ENCODE results near the gene SLC27A5. TPM values are rescaled to one million over a fixed set of nuclear protein-coding genes. Genes with fewer than 3 reads are reported as not detected.

Gene SLC27A5
- total and polyA plus RNA-seq, 2 experiments from 2014 or later = 3.6 to 5.1 TPM

- H2AFZ ChIP-seq = no peak overlapping the region
- no peaks in the 10 kb centered on the region for H4K20me1 ChIP-seq (ENCODE audit: insufficient read depth)
- H3K27ac ChIP-seq = peak overlapping the region; percentile 96
- no peak for TF ChIP-seq EZH2 (IDR thresholded peaks at IDR 0.05; ENCODE audit: insufficient read depth, poor library complexity, severe bottlenecking)
- no peak for TF ChIP-seq EZH2phosphoT487 (IDR thresholded peaks at IDR 0.05; ENCODE audit: insufficient read depth, low read depth)
- H3K36me3 ChIP-seq (ENCODE audit: low read depth) = peaks cover 6% of the 10 kb centered on the region; the same call in 1 of the 2 replicates
- H3K27me3 ChIP-seq (replicated peaks; ENCODE audit: insufficient read depth) = no peaks in the 10 kb centered on the region
- peak; percentile 30 for DNase-seq
- H3K4me3 ChIP-seq = peak overlapping the region; percentile 83
- peak overlapping the region; percentile 90 for H3K4me2 ChIP-seq (ENCODE audit: unreplicated experiment)
- peaks cover 41% of the 10 kb centered on the region for H3F3A ChIP-seq (ENCODE audit: insufficient read depth)
- 16 to 23% methylated on average over 11 to 12 of the region's 12 CpGs for WGBS, 2 experiments (ENCODE audit: low coverage in 1 of 2, low lambda C conversion rate in 2 of 2, missing lambda C conversion rate in 2 of 2)
- H3K9me3 ChIP-seq (ENCODE audit: low read depth) = no peaks in the 10 kb centered on the region
- H3K9me2 ChIP-seq (ENCODE audit: insufficient read depth) = no peaks in the 10 kb centered on the region
- H3K79me2 ChIP-seq (ENCODE audit: insufficient read depth) = peaks cover 52% of the 10 kb centered on the region
- H3K4me1 ChIP-seq (ENCODE audit: insufficient read depth) = peaks cover 27% of the 10 kb centered on the region
- peak overlapping the region; percentile 96 for H3K9ac ChIP-seq
- in situ Hi-C loops (cut with MboI) = no loop called here
Observed at GRCh38 chr19:58557221-58558065, 45.7 kb upstream of the SLC27A5 start.

- H3K4me1 ChIP-seq (ENCODE audit: insufficient read depth) = peaks cover 22% of the 10 kb centered on the region
- no peak overlapping the region for H2AFZ ChIP-seq
- WGBS, 2 experiments (ENCODE audit: low coverage in 1 of 2, low lambda C conversion rate in 2 of 2, missing lambda C conversion rate in 2 of 2) = 42 to 44% methylated on average over 7 to 10 of the region's 10 CpGs
- no peaks in the 10 kb centered on the region for H3K9me3 ChIP-seq (ENCODE audit: low read depth)
- peak overlapping the region; percentile 83 for H3K4me3 ChIP-seq
- peak overlapping the region; percentile 96; the same call in 1 of the 2 replicates for H3K27ac ChIP-seq
- no peaks in the 10 kb centered on the region for H3K9me2 ChIP-seq (ENCODE audit: insufficient read depth)
- H3K9ac ChIP-seq = peak overlapping the region; percentile 96
- peaks cover 49% of the 10 kb centered on the region for H3F3A ChIP-seq (ENCODE audit: insufficient read depth)
- no peaks in the 10 kb centered on the region for H4K20me1 ChIP-seq (ENCODE audit: insufficient read depth)
- in situ Hi-C loops (cut with MboI) = no loop called here
- DNase-seq = no peak
- H3K36me3 ChIP-seq (ENCODE audit: low read depth) = peaks cover 11% of the 10 kb centered on the region; the same call in 1 of the 2 replicates
- no peaks in the 10 kb centered on the region for H3K27me3 ChIP-seq (replicated peaks; ENCODE audit: insufficient read depth)
- TF ChIP-seq EZH2 (IDR thresholded peaks at IDR 0.05; ENCODE audit: insufficient read depth, poor library complexity, severe bottlenecking) = no peak
- peak overlapping the region; percentile 90 for H3K4me2 ChIP-seq (ENCODE audit: unreplicated experiment)
- peaks cover 59% of the 10 kb centered on the region for H3K79me2 ChIP-seq (ENCODE audit: insufficient read depth)
Observed at GRCh38 chr19:58556622-58557220, 44.9 kb upstream of the SLC27A5 start.

GRCh38 chr19:58555920-58556621 is 44.3 kb upstream of the SLC27A5 start:
- H3K9ac ChIP-seq = peak overlapping the region; percentile 96
- H3K27me3 ChIP-seq (replicated peaks; ENCODE audit: insufficient read depth) = no peaks in the 10 kb centered on the region
- peaks cover 19% of the 10 kb centered on the region for H3K4me1 ChIP-seq (ENCODE audit: insufficient read depth)
- no peaks in the 10 kb centered on the region for H3K9me2 ChIP-seq (ENCODE audit: insufficient read depth)
- H3K27ac ChIP-seq = peak overlapping the region; percentile 79
- no peak for DNase-seq
- no peak overlapping the region for H3K4me2 ChIP-seq (ENCODE audit: unreplicated experiment)
- H3K36me3 ChIP-seq (ENCODE audit: low read depth) = peaks cover 16% of the 10 kb centered on the region; the same call in 1 of the 2 replicates
- 74 to 81% methylated on average over 12 to 16 of the region's 16 CpGs for WGBS, 2 experiments (ENCODE audit: low coverage in 1 of 2, low lambda C conversion rate in 2 of 2, missing lambda C conversion rate in 2 of 2)
- no peak overlapping the region for H3K4me3 ChIP-seq
- no peaks in the 10 kb centered on the region for H4K20me1 ChIP-seq (ENCODE audit: insufficient read depth)
- TF ChIP-seq EZH2 (IDR thresholded peaks at IDR 0.05; ENCODE audit: insufficient read depth, poor library complexity, severe bottlenecking) (no peak), EZH2phosphoT487 (IDR thresholded peaks at IDR 0.05; ENCODE audit: insufficient read depth, low read depth) (no peak)
- H3K9me3 ChIP-seq (ENCODE audit: low read depth) = no peaks in the 10 kb centered on the region
- no peak overlapping the region for H2AFZ ChIP-seq
- H3F3A ChIP-seq (ENCODE audit: insufficient read depth) = peaks cover 50% of the 10 kb centered on the region
- in situ Hi-C loops (cut with MboI) = no loop called here
- peaks cover 66% of the 10 kb centered on the region for H3K79me2 ChIP-seq (ENCODE audit: insufficient read depth)

GRCh38 chr19:58555369-58555885 is 43.6 kb upstream of the SLC27A5 start:
- WGBS, 2 experiments (ENCODE audit: low coverage in 1 of 2, low lambda C conversion rate in 2 of 2, missing lambda C conversion rate in 2 of 2) = 33 to 38% methylated on average over 4 of the region's 4 CpGs
- no peak for TF ChIP-seq EZH2 (IDR thresholded peaks at IDR 0.05; ENCODE audit: insufficient read depth, poor library complexity, severe bottlenecking)
- TF ChIP-seq EZH2phosphoT487 (IDR thresholded peaks at IDR 0.05; ENCODE audit: insufficient read depth, low read depth) = no peak
- Histone ChIP-seq H3K9ac (peak overlapping the region; percentile 90), H3K27ac (peak overlapping the region; percentile 79), H3K4me3 (peak overlapping the region; percentile 86), H3K9me3 (ENCODE audit: low read depth) (no peaks in the 10 kb centered on the region), H4K20me1 (ENCODE audit: insufficient read depth) (no peaks in the 10 kb centered on the region), H3K4me1 (ENCODE audit: insufficient read depth) (peaks cover 19% of the 10 kb centered on the region), H3K27me3 (replicated peaks; ENCODE audit: insufficient read depth) (no peaks in the 10 kb centered on the region), H2AFZ (peak overlapping the region; percentile 73), H3K9me2 (ENCODE audit: insufficient read depth) (no peaks in the 10 kb centered on the region), H3F3A (ENCODE audit: insufficient read depth) (peaks cover 47% of the 10 kb centered on the region), H3K4me2 (ENCODE audit: unreplicated experiment) (peak overlapping the region; percentile 75), H3K79me2 (ENCODE audit: insufficient read depth) (peaks cover 72% of the 10 kb centered on the region), H3K36me3 (ENCODE audit: low read depth) (peaks cover 21% of the 10 kb centered on the region; the same call in 1 of the 2 replicates)
- in situ Hi-C loops (cut with MboI) = no loop called here
- no peak for DNase-seq

Data from GM23248 (cell line).